Measurements from ENCODE around the gene CPNE9.
"Not testable (repeated sequence)": the region's sequence is repeated elsewhere in the genome, so short reads cannot be mapped to it uniquely, and the experiment has no call there.

DNA sequence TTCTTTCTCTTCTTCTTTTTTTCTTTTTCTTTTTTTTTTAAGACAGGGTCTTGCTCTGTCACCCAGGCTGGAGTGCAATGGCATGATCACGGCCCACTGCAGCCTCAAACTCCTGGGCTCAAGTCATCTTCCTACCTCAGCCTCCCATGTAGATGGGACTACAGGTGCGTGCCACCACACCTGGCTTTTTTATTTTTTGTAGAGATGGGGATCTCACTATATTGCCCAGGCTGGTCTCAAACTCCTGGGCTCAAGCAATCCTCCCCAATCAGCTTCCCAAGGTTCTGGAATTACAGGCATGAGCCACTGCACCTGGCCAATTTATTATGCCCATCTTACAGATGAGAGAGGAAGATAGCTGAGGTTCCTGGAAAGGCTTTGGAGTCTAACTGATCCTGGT, 67.4 kb downstream of the CPNE9 start:
- TF ChIP-seq, protein P1, sequence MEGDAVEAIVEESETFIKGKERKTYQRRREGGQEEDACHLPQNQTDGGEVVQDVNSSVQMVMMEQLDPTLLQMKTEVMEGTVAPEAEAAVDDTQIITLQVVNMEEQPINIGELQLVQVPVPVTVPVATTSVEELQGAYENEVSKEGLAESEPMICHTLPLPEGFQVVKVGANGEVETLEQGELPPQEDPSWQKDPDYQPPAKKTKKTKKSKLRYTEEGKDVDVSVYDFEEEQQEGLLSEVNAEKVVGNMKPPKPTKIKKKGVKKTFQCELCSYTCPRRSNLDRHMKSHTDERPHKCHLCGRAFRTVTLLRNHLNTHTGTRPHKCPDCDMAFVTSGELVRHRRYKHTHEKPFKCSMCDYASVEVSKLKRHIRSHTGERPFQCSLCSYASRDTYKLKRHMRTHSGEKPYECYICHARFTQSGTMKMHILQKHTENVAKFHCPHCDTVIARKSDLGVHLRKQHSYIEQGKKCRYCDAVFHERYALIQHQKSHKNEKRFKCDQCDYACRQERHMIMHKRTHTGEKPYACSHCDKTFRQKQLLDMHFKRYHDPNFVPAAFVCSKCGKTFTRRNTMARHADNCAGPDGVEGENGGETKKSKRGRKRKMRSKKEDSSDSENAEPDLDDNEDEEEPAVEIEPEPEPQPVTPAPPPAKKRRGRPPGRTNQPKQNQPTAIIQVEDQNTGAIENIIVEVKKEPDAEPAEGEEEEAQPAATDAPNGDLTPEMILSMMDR (IDR thresholded peaks at IDR 0.05; ENCODE audit: poor library complexity): not testable (repeated sequence)
- not testable (repeated sequence) for TF ChIP-seq EZH2 (IDR thresholded peaks at IDR 0.05; ENCODE audit: borderline replicate concordance)

Data from hepatocyte (in vitro differentiated cells).